Activated naive CD4-positive, alpha-beta T cell treated with anti-CD3 and anti-CD28 coated beads for 36 hours (primary cell): ENCODE results near the gene NRSN2. TPM values are rescaled to one million over a fixed set of nuclear protein-coding genes. Genes with fewer than 3 reads are reported as not detected.
A peak's percentile ranks its signal among the peaks of the same experiment; 100 is the strongest.

ENCODE experiments used
- CTCF ChIA-PET: fragments of 350-600 bp; sonication (Branson Sonifier 250); formaldehyde crosslinking; loops from one replicate; lab custom pipeline; 2021; ENCODE audit warnings: antibody characterized with exemption; lab: Charles Lee
- DNase-seq: peaks from one replicate; pipeline ENCODE4 v3.0.0-alpha.2; 2020
- H3K27ac Mint-ChIP-seq: one replicate; pipeline ENCODE4 v1.8.0; 2021; ENCODE audit warnings: mild to moderate bottlenecking, mixed read lengths
- H3K27me3 Mint-ChIP-seq: one replicate; pipeline ENCODE4 v1.8.0; 2021; ENCODE audit warnings: low read depth, mixed read lengths
- H3K36me3 Mint-ChIP-seq: one replicate; pipeline ENCODE4 v1.8.0; 2021; ENCODE audit warnings: low read depth, mixed read lengths
- H3K4me1 Mint-ChIP-seq: one replicate; pipeline ENCODE4 v1.8.0; 2021; ENCODE audit warnings: low read depth, mixed read lengths
- H3K4me3 Mint-ChIP-seq: one replicate; pipeline ENCODE4 v1.8.0; 2021; ENCODE audit warnings: mild to moderate bottlenecking, moderate library complexity, mixed read lengths
- H3K9me3 Mint-ChIP-seq: one replicate; pipeline ENCODE4 v1.8.0; 2021; ENCODE audit warnings: mixed read lengths
- intact Hi-C: fragments of 100-400 bp; cut with micrococcal nuclease; formaldehyde crosslinking; loops from one replicate; pipeline ENCODE4 v1.15.1; 2023
- total RNA-seq, 2 experiments: library from RNA; stranded (reverse); gene quantifications; one replicate each; pipeline ENCODE4 v1.2.3, GENCODE V29; 2021

Gene NRSN2
- 1 to 10 TPM; 3.9 to 4.2 TPM for total RNA-seq

- CTCF ChIA-PET = interaction anchor here (2.0 kb wide), 1 partner anchor 16 kb away, joined by 10 read pairs; no protein-coding TSS in a partner anchor
- peaks cover 4% of the 10 kb centered on the region for H3K9me3 Mint-ChIP-seq
- H3K4me1 Mint-ChIP-seq = peaks cover 9% of the 10 kb centered on the region
- no peak within 1 kb of the TSS for H3K27ac Mint-ChIP-seq
- intact Hi-C loops = loop anchor here (5.0 kb wide), 1 partner anchor 36 kb away; the partner anchor contains the start of gene TRIB3
- peaks cover 3% of the 10 kb centered on the region for H3K36me3 Mint-ChIP-seq
- H3K4me3 Mint-ChIP-seq = peak within 1 kb of the TSS; percentile 79
- H3K27me3 Mint-ChIP-seq = peaks cover 5% of the 10 kb centered on the region
- DNase-seq = peak; percentile 37
Measured at GRCh38 chr20:346640-347316, at the start of gene NRSN2. Gene NRSN2, plus strand, starts transcription at chr20:347111. Its CDS starts 2,533 bp downstream, at chr20:349644.

GRCh38 chr20:297925-298775 is 48.8 kb upstream of the NRSN2 start:
- H3K27me3 Mint-ChIP-seq = no peaks in the 10 kb centered on the region
- H3K4me1 Mint-ChIP-seq = peaks cover 30% of the 10 kb centered on the region
- peak overlapping the region; percentile 100 for H3K4me3 Mint-ChIP-seq
- H3K27ac Mint-ChIP-seq = peak overlapping the region; percentile 100
- peak; percentile 69 for DNase-seq
- intact Hi-C loops = loop anchor here (1.0 to 2.0 kb wide), 6 partner anchors 8 to 821 kb away; partner anchors contain the start of genes C20orf96, PSMF1, SOX12 and TBC1D20
- peaks cover 28% of the 10 kb centered on the region for H3K36me3 Mint-ChIP-seq
- H3K9me3 Mint-ChIP-seq = no peaks in the 10 kb centered on the region
- CTCF ChIA-PET = interaction anchor here (1.1 to 5.1 kb wide), 5 partner anchors 11 to 84 kb away, joined by 3 to 23 read pairs (median 5); partner anchors contain the start of gene SOX12

GRCh38 chr20:298776-299391 is 48.0 kb upstream of the NRSN2 start:
- DNase-seq = no peak
- H3K4me1 Mint-ChIP-seq = peaks cover 30% of the 10 kb centered on the region
- H3K4me3 Mint-ChIP-seq = peak overlapping the region; percentile 100

GRCh38 chr20:300345-300990 is 46.4 kb upstream of the NRSN2 start:
- intact Hi-C loops = no loop called here
- no peak for DNase-seq
- Mint-ChIP-seq H3K4me3 (peak overlapping the region; percentile 53), H3K27ac (no peak overlapping the region), H3K36me3 (peaks cover 28% of the 10 kb centered on the region), H3K4me1 (peaks cover 30% of the 10 kb centered on the region), H3K27me3 (no peaks in the 10 kb centered on the region), H3K9me3 (no peaks in the 10 kb centered on the region)
- CTCF ChIA-PET = interaction anchor here (0.8 to 5.1 kb wide), 4 partner anchors 12 to 35 kb away, joined by 3 to 23 read pairs (median 4); no protein-coding TSS in a partner anchor

More at GRCh38 chr20:298776-299391, 48.0 kb upstream of the NRSN2 start:
- Mint-ChIP-seq H3K27me3 (no peaks in the 10 kb centered on the region), H3K9me3 (no peaks in the 10 kb centered on the region), H3K27ac (peak overlapping the region; percentile 100), H3K36me3 (peaks cover 28% of the 10 kb centered on the region)
- CTCF ChIA-PET = interaction anchor here (1.1 to 5.1 kb wide), 6 partner anchors 10 to 85 kb away, joined by 3 to 23 read pairs (median 6); partner anchors contain the start of gene SOX12
- intact Hi-C loops = loop anchor here (1.0 to 2.0 kb wide), 3 partner anchors 9 to 820 kb away; partner anchors contain the start of genes C20orf96 and PSMF1

GRCh38 chr20:301886-302848 is 44.7 kb upstream of the NRSN2 start:
- DNase-seq = no peak
- Mint-ChIP-seq H3K27me3 (no peaks in the 10 kb centered on the region), H3K9me3 (no peaks in the 10 kb centered on the region), H3K4me3 (no peak overlapping the region), H3K36me3 (peaks cover 28% of the 10 kb centered on the region), H3K27ac (no peak overlapping the region), H3K4me1 (peaks cover 20% of the 10 kb centered on the region)
- intact Hi-C loops = no loop called here
- CTCF ChIA-PET = interaction anchor here (5.1 kb wide), 1 partner anchor 29 kb away, joined by 23 read pairs; no protein-coding TSS in a partner anchor

- H3K9me3 Mint-ChIP-seq = no peaks in the 10 kb centered on the region
- intact Hi-C loops = no loop called here
- CTCF ChIA-PET = interaction anchor here (0.7 kb wide), 1 partner anchor 36 kb away, joined by 5 read pairs; no protein-coding TSS in a partner anchor
Measured at GRCh38 chr20:305745-306144, 41.2 kb upstream of the NRSN2 start.

GRCh38 chr20:308427-309038 is 38.4 kb upstream of the NRSN2 start:
- no peaks in the 10 kb centered on the region for H3K9me3 Mint-ChIP-seq

More at GRCh38 chr20:305745-306144, 41.2 kb upstream of the NRSN2 start:
- H3K27ac Mint-ChIP-seq = no peak overlapping the region
- no peaks in the 10 kb centered on the region for H3K27me3 Mint-ChIP-seq
- no peak for DNase-seq
- H3K4me3 Mint-ChIP-seq = no peak overlapping the region
- H3K4me1 Mint-ChIP-seq = peaks cover 16% of the 10 kb centered on the region
- H3K36me3 Mint-ChIP-seq = peaks cover 4% of the 10 kb centered on the region

GRCh38 chr20:309306-309840 is 37.5 kb upstream of the NRSN2 start:
- H3K9me3 Mint-ChIP-seq = no peaks in the 10 kb centered on the region
- H3K36me3 Mint-ChIP-seq = no peaks in the 10 kb centered on the region
- intact Hi-C loops = loop anchor here (1.0 kb wide), 1 partner anchor 11 kb away; no protein-coding TSS in a partner anchor
- peak overlapping the region; percentile 23 for H3K4me3 Mint-ChIP-seq
- peaks cover 11% of the 10 kb centered on the region for H3K4me1 Mint-ChIP-seq
- no peak for DNase-seq
- H3K27me3 Mint-ChIP-seq = no peaks in the 10 kb centered on the region
- CTCF ChIA-PET = interaction anchor here (1.3 kb wide), 1 partner anchor 11 kb away, joined by 5 read pairs; no protein-coding TSS in a partner anchor
- no peak overlapping the region for H3K27ac Mint-ChIP-seq

More at GRCh38 chr20:308427-309038, 38.4 kb upstream of the NRSN2 start:
- intact Hi-C loops = loop anchor here (1.0 kb wide), 1 partner anchor 10 kb away; no protein-coding TSS in a partner anchor
- Mint-ChIP-seq H3K4me1 (peaks cover 11% of the 10 kb centered on the region), H3K36me3 (no peaks in the 10 kb centered on the region), H3K27me3 (no peaks in the 10 kb centered on the region), H3K27ac (no peak overlapping the region), H3K4me3 (no peak overlapping the region)
- CTCF ChIA-PET = interaction anchor here (0.7 to 1.4 kb wide), 3 partner anchors 10 to 42 kb away, joined by 4 to 5 read pairs (median 4); no protein-coding TSS in a partner anchor
- no peak for DNase-seq

- peak overlapping the region; percentile 74 for H3K4me3 Mint-ChIP-seq
- peaks cover 11% of the 10 kb centered on the region for H3K4me1 Mint-ChIP-seq
- intact Hi-C loops = loop anchor here (1.0 kb wide), 3 partner anchors 12 to 44 kb away; partner anchors contain the start of gene SOX12
- DNase-seq = peak; percentile 93
- CTCF ChIA-PET = interaction anchor here (0.7 to 1.3 kb wide), 5 partner anchors 12 to 71 kb away, joined by 3 to 10 read pairs (median 3); no protein-coding TSS in a partner anchor
- H3K27me3 Mint-ChIP-seq = no peaks in the 10 kb centered on the region
- H3K9me3 Mint-ChIP-seq = no peaks in the 10 kb centered on the region
- H3K36me3 Mint-ChIP-seq = no peaks in the 10 kb centered on the region
- H3K27ac Mint-ChIP-seq = peak overlapping the region; percentile 43
Measured at GRCh38 chr20:309841-310644, 36.9 kb upstream of the NRSN2 start.
